ENCODE data around the gene PLA2G2E.

The PLA2G2E gene

GRCh38 chr1:19923137-19923952 is at the start of gene PLA2G2E:
Gene PLA2G2E (minus strand): TSS chr1:19923617. CDS start chr1:19923559, 58 bp downstream.
- no peak for DNase-seq (ENCODE audit: low read depth)
- H3K4me3 ChIP-seq (ENCODE audit: low read depth, low read length): no peak within 1 kb of the TSS
- no peak for TF ChIP-seq CTCF (IDR thresholded peaks at IDR 0.05; ENCODE audit: insufficient read depth, low read depth, low read length, missing control alignments)

GRCh38 chr1:19971664-19972063 is 48.2 kb upstream of the PLA2G2E start:
- no peak for TF ChIP-seq CTCF (IDR thresholded peaks at IDR 0.05; ENCODE audit: insufficient read depth, low read depth, low read length, missing control alignments)
- DNase-seq (ENCODE audit: low read depth): no peak
- H3K4me3 ChIP-seq (ENCODE audit: low read depth, low read length): no peak overlapping the region

GRCh38 chr1:19969898-19970660 is 46.7 kb upstream of the PLA2G2E start:
- TF ChIP-seq CTCF (IDR thresholded peaks at IDR 0.05; ENCODE audit: insufficient read depth, low read depth, low read length, missing control alignments): no peak
- no peak for DNase-seq (ENCODE audit: low read depth)

GRCh38 chr1:19967808-19968207 is 44.4 kb upstream of the PLA2G2E start:
- TF ChIP-seq CTCF (IDR thresholded peaks at IDR 0.05; ENCODE audit: insufficient read depth, low read depth, low read length, missing control alignments): no peak
- H3K4me3 ChIP-seq (ENCODE audit: low read depth, low read length): no peak overlapping the region
- DNase-seq (ENCODE audit: low read depth): no peak

More at GRCh38 chr1:19969898-19970660, 46.7 kb upstream of the PLA2G2E start:
- H3K4me3 ChIP-seq (ENCODE audit: low read depth, low read length): no peak overlapping the region

- no peak overlapping the region for H3K4me3 ChIP-seq (ENCODE audit: low read depth, low read length)
- no peak for TF ChIP-seq CTCF (IDR thresholded peaks at IDR 0.05; ENCODE audit: insufficient read depth, low read depth, low read length, missing control alignments)
- DNase-seq (ENCODE audit: low read depth): no peak
Measured at GRCh38 chr1:19964542-19964941, 41.1 kb upstream of the PLA2G2E start.

GRCh38 chr1:19963636-19964035 is 40.2 kb upstream of the PLA2G2E start:
- TF ChIP-seq CTCF (IDR thresholded peaks at IDR 0.05; ENCODE audit: insufficient read depth, low read depth, low read length, missing control alignments): no peak
- no peak for DNase-seq (ENCODE audit: low read depth)
- H3K4me3 ChIP-seq (ENCODE audit: low read depth, low read length): no peak overlapping the region
